Activated CD4-positive, CD25-positive, alpha-beta regulatory T cell treated with anti-CD3 and anti-CD28 coated beads, Interleukin-2, amount 50 U/mL, for 72 hours (primary cell): ENCODE results near the gene VWA5B1.
A peak's percentile ranks its signal among the peaks of the same experiment; 100 is the strongest.

ENCODE experiments used
- DNase-seq: peaks from one replicate; pipeline ENCODE4 v3.0.0; 2021

VWA5B1 gene

DNA sequence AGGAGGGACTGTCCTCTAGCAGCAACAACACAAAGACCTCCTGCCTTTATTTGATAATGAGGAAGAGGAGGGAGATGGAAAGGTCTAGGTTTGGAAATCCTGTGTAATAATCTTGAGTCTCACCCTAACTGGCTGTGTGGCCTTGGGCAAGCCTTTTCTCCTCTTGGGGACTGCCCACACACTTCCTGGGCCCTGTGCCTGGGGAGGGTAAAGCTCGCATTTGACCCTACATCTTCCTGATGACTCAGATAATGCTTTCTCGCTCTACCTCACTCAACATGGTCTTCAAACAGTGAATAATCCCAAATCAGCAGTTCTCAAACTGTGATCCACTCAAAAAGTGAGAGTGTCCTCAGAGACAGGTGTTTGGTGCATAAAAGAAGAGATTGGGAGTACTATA, 81.2 kb downstream of the VWA5B1 start:
- DNase-seq: no peak

DNA sequence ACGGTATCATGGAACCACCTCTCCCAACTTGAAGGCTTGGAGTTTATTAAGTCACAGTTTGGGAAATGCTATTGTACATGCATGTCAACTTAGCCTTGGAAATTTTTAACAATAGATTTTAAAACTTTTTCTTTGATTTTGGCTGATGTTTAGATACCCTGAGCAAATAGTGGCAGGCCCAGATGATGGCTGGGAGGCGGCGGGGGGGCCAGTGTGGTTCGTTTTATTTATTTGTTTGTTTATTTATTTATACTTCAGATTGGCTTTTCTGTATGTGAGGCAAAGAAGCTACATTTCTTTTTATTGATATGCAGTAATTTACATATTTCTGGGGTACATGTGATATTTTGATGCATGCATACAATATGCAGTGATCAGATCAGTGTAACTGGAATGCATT, 82.0 kb downstream of the VWA5B1 start:
- no peak for DNase-seq

DNA sequence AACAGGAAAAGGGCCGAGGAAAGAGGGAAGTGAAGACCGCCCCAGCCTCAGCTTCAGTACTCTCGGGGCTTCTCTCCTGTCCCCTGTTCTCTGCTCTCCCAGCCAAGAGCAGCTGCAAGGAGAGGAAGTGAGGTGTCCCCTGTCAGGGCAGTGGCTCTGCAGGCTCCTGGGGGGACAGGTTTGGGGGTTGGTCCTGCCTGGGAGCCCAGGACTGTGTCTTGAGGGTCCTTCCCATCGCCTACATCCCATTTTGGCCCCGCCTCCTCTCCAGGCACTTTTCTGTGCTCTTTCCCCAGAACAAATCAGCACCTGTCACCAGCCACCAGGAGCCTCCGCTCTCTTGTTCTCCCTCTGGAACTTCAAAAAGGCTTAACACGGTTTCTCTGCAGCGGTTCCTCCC, 82.6 kb downstream of the VWA5B1 start:
- no peak for DNase-seq

DNA sequence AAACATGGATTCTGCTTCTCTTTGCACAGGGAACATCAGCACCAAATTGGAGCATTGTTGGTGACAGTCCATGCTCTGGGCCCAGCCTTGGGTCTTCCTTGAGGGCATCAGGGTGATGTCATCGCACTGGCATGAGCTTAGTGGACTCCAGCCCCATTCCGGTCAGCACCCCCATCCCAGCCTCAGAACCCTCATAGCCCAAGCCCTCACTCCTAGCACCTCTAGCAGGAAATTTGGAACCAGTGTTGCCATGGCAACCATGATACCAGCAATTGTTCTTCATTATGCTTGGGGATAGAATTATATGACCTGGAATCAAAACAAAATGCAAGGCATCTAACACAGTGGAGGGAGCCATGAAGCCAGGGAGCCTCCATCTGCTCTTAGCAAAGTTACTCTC, 83.1 kb downstream of the VWA5B1 start:
- no peak for DNase-seq

DNA sequence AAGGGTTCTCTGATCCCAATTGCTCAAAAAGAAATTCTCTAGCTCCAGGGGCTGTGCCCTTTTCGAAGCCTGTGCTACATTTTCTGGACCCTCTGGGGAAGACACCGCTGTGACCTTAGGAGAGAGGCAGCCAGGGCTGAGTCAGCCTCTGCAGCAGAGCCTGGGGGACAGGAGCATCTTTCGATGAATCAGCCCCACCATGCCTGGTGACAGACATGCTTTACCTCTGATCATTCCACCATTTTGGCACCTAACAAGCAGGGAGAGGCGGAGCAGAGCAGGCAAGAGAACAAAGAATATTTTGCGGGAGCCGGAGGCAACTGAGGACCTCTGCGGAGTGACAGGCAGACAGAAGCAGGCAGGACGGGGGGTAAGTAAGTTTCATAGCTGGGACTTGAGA, 84.9 kb downstream of the VWA5B1 start:
- no peak for DNase-seq

DNA sequence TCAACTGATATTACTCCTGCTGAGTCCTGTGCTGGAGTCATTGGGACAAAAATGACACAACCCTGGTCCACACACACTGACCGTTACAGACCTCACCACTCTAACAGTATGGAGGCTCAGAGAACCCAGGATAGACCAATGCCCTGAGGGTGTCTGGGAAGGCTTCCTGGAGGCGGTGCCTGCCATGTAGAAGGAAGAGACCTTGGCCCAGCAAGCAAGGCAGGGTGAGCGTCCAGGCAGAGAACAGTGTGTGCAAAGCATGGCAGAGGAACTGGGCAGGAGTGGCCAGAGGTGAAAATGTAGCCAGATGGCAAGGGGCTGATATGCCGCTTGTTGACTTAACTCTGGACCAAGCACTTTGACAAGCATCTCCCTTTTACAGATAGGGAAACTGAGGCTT, 85.5 kb downstream of the VWA5B1 start:
- DNase-seq: no peak

DNA sequence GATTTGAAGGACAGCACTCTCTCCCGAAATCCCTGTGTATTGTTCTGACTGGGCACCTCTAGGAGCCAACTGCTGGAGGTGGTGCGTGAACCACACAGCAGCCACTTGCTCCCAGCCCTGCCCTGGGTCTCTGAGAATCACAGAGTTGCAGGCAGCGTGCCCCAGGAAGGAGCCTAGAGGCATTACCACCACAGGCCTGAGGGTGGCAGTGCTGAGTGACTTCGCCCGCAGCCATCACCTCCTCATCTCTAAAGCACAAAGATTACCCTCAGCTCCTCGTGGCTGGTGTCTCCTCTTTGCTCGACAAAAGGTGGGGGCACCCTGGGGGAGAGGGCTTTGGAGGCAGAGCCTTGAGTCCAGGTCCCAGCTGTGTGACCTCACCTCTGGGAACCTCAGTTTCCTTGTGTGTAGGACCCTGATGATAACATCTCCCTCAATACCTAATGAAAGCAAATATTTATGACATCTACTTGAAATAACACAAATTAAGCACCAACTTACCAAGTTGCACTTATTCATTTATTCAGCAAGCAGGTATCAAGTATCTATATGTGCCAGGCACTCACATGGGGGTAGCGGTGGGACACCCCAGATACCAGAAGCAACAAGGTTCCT, 86.3 kb downstream of the VWA5B1 start:
- DNase-seq: peak; percentile 70

DNA sequence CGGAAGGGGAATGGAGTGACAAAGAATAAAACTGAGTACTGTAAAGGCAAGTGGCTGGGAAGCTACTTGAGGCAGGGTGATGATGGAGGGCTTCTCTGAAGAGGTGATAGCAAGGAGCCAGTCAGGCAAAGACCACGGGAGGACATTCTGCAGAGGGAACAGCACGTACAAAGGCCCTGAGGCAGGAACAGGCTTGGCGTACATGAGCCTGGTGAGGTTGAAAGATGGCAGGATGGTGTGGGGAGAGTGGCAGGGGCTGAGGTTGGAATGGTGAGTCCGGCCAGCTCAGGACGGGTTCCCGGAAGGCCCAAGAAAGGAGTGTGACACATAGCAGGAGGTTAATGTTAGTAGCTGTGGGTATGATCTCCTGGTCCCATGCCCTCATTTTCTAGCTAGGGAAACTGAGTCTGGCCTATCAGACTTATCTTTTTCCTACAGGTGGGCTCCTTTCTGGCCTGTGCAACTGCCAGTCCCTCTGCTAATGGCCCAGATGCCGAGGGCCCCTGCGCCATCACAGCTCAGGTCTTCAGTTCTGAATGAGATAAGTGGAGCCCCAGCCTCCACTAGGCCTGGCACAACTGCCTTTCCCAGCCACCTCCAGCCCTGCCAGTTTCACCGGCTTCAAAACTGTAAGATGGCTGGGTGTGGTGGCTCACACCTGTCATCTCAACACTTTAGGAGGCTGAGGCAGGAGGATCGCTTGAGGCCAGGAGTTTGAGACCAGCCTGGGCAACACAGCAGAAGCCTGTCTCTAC, 87.0 kb downstream of the VWA5B1 start:
- no peak for DNase-seq

DNA sequence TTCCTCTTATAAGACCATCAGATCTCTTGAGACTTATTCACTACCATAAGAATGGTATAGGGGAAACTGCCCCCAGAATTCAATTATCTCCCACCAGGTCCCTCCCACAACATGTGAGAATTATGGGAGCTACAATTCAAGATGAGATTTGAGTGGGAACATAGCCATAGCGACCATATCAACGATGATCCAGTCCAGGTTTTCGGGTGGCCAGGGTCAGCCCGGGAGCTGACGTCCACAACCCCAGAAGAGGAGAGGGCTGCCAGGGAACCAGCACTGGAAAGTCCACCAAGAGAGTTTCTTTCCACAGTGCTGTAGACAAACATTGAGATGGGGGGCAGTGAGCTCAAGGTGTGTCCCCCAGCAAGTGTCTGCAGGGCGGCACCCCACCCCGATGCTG, 88.4 kb downstream of the VWA5B1 start:
- no peak for DNase-seq

DNA sequence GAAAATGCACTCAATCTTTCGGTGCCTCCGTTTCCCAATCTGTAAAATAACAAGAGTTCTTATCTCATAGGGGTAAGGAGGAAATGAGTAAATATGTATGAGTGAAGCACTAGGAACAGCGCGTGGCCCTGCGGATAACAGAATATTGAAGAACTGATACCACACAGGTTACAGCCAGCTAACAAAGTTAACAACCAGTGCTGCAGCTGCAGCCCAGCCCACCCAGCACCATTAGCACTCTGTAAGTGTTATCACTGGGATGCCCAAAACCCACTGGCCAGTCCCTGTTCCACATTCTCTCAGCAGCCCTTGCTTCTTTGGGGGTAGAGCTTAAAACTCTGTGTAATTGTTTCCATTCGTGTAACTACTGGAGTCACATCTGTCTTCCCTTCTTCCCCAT, 89.5 kb downstream of the VWA5B1 start:
- no peak for DNase-seq

DNA sequence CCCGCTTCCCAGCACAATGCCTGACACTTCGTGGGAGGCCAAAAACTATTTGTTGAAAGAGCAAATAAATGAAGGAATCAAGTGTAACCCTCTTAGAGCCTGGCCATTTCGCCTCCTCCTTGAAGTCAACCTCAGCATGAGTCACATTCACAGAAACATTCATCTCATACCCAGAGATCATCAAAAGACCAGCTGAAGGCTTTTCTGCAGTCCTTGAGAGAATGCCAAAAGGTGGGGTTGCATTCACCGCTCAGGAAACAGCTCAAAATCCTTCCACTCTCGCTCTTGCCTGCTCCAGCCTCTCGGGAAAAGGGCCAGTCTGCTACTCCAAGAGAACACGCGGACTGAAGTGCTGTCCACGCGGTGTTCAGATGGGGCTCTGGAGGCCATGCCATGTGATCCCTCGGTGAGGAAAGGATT, 90.0 kb downstream of the VWA5B1 start:
- DNase-seq: no peak

DNA sequence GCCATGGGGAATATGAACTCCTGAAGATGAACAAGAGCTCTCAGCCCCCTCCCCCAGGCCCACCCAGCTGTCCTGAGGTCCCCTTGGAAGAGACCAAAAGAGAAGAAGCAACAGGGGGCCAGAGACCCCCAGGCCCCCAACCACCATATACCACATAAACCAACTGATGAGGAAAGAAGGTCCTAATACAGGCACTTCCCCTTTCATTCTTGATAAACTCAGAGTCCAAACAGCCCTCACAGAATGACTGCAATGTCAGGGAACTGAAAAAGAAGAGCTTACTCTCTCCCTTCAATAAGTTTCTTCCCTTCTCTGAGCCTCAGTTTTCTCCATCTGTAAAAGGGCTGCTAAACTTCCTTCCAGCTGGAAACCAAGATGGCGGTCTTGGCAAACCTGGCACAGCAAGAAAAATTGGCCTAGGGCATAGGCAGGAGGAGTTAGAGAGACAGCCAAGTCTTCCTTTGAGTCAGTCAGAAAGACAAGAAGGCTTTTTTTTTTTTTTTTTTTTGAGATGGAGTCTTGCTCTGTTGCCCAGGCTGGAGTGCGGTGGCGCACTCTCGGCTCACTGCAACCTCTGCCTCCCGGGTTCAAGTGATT, 90.5 kb downstream of the VWA5B1 start:
- no peak for DNase-seq

DNA sequence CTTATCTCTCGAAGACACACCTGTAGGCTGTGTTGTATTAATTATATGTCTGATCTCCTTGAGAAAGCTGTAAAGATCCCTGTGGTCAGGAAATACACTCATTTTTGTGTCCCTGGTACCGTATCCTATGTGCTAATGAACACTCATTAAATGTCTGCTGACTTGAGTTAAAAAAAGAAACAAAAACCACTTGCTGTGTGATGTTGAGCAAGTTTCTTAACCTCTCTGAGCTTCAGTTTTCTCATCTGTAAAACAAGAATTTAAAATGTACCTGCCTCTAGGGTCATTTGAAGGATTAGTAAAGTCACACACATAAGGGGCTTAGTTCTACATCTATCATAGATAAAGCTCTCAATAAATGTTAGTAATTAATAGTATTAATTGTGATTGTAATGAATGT, 91.3 kb downstream of the VWA5B1 start:
- no peak for DNase-seq

DNA sequence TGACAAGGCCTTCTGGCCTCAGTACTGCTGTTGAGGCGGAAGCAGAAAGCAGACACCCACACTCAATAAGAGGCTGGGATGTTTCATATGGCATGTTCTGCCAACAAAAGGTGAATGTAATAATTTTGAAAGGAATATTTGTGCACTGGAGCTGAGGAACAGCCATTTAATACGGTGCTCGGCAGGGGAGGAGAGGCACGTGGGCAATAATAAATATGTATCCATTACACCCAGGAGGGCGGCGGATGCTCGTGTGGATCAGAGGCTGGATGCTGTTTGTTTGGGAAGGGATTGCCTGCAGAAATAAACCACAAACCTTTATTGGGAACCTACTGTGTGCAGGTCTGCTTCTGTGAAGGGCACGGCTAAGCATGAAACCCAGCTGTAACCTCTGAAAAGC, 92.0 kb downstream of the VWA5B1 start:
- DNase-seq: no peak

DNA sequence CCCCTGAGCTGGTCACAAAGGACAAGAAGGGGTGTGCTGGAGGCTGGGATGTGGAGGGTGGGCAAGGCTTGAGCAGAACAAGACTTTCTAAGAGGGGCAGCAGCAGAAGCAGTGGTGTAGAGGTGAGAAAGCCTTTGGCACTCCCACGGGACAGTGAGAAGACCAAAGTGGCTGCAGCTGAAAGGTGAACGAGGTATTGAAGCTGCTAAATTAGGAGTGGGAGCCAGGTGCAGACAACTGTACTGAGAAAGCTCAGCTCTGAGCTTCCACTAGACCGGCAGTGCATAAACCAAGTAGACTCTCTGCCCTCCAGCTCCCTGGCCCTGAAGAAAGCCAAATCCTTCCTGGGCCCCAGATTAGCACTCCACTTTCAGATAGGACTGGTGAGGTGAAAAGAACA, 93.0 kb downstream of the VWA5B1 start:
- DNase-seq: no peak

DNA sequence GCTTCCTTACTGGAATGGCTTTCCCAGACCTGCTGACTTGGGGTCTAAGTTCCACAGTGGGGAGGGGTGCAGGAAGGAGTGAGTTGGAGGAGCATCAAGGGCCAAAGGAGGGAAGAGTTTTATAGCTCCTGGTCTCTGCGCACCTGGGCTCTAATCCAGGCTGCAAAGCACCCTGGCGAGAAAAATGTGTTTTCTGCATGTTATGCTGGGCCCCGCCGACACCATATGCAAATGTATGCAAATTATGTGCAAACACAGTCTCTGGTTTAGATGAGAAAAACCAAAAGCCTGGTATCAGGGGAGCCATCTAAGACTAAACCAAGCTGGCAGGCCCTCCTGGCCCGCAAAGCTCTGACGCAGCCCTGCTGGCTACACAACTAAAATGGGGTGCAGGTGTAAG, 95.0 kb downstream of the VWA5B1 start:
- DNase-seq: no peak

DNA sequence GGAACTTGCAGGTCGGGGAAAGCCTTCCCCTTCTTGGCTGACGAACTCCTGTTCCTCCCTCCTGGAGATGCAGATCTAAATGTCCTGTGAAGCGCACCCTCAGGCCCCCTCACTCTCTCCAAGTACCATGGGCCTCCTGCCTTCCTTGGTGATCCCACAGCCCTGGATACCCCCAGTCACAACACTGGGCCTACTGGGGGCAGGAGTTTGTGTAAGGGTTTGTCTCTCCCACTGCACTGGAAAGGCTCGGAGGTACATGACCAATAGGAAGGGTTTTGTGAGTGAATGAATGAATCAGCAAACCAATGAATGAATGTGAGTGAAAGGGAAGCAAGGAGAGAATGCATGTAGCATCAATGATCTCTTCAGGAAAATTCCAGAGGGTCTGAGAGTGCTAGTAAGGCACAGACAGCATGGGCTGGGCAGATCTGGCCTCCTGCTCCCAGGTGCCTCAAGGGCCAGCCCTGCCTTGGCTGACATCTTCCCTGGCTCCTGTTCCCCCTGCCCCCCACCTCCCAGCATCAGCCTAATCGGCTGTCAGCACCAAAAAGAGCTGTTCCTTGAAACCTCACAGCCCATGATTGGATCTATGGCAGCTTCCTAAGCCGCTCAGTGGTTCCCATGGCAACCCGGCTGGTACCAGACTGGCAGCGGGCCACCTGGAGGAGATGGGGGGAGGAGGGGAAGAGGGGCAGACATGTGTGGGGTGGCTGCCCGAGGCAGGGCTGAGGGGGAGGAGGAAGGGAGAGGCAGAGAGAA, 95.8 kb downstream of the VWA5B1 start:
- DNase-seq: no peak

DNA sequence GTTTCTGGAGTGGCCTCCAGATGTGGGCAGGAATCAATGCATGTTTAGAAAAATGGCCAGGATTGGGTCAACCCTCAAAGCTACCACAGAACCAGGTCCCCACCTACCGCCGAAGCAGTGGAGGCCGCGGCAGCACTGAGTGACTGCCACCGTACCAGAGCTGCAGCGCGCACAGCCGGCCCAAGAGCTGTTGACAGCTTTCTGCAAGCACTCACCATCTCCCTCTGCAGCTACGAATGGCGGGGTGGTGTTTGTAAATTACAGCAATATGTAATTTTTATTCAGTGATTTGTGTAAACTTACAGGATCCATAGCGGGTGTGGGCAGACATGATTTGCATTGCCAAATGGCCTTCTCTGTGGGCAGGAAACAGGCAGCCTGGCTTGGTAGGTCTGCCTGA, 98.9 kb downstream of the VWA5B1 start:
- DNase-seq: no peak

DNA sequence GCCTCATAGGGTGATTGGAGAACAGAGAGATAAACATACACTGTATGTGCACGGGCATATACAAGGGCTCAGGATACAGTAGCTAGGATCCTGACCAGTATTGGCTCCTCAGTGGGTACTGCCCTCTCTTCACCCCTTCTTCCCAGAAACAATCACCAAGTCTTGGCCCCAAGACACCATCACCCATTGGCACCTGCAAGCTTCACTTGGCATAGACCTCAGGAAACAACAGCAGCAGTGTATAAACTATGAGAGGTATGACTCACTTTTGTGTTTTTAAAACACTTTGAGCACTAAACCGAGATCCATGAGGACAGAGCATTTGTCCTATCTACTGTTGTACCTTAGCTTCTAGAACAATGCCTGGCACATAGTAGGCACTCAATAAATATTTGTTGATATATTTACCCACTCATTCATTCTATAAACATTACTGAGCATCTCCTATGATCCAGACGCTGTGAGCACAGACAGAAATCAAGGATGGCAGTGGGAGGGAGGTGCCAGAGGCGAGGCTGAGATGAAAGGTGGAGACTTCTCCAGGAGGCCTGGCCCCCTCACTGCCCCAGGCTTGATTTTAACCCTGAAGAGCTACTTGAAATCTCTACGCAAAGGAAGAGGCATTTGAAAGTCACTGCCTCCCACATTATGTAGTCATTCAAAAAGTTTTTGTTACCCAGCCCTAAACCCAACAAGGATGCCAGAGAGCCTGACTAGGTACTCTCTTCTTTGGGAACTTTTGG, 100.1 kb downstream of the VWA5B1 start:
- no peak for DNase-seq

DNA sequence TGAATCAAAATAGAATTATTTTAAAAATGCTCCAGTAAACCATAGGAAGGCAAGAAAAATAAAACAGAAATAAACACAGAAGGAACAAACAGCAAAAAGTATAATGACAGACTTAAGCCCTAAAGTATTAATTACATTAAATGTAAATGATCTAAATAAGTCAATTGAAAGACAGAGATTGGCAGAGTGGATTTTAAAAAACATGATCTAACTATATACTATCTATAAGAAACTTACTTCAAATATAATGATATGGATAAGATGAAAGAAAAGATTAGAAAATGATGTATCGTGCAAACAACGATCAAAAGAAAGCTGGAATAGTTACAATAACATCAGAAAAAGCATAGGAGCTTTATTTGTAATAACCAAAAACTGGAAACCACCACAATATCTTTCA, 104.6 kb downstream of the VWA5B1 start:
- DNase-seq: no peak

DNA sequence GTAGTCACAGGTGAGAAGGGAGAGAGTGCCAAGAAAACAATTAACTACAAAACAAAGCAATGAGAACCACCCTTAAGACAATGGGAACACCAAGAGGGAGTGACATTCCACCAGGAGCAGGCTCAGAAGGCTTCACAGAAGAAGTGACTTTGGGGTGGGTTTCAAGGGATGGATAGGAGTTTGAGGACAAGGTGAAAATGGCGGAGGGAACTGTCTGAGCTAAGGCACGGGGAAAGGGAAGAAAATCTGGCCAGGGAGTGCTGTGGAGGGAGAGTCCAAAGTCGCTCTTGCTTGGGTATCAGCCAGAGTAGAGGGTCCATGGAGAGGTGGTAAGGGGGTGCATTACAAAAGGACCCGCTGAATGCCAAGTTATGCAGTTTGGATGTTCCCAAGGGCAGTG, 108.1 kb downstream of the VWA5B1 start:
- DNase-seq: no peak

DNA sequence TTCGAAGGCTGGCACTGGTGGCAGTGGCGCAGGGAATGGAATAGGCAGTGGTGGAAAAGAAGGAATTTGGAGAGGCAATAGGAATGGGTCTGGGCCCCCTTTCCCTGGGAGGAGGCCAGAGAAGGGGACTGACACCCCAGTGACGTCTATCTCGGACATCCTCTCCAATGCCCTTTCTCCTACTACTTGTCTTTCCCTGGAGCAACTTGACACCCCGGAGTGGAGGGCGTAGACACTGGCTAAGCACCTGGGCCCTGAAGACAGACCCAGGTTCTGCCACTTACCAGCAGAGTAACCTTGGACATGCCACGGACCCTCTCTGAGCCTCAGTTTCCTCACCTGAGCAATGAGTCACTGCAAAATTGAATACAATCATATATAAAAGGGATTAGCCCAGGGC, 108.5 kb downstream of the VWA5B1 start:
- DNase-seq: peak; percentile 1

DNA sequence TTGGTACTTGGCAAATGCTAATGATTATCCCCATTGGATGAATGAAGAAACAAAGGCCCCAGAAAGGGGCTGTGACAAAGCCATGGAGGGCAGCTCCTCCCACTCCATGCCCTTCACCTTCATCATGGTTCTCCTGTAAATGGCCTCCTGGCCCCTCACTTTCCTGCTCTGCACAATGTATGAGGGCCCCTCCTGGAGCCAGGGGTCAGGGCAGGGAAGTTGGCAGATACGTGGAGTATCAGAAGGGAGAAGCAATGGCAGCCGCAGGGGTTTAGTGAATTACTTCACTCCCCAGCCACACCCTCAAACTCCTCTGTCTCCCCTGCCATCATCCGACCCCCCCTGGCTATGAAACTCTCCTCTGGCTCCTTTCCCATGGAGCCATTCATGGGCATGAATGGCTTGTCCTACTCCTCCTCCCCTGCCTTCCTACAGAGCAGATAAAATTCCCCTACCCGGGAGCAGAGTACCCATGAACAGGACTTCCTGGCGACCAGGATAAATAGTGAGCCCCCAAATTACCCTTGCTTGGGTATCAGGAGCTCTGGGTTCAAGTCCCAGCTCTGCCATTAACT, 109.0 kb downstream of the VWA5B1 start:
- DNase-seq: peak; percentile 3
